ENCODE measurements around the gene ANKS1A. TPM values are rescaled to one million over a fixed set of nuclear protein-coding genes. Genes with fewer than 3 reads are reported as not detected.

Gene ANKS1A
- total RNA-seq, 1 experiment from 2014 or later: 35.0 TPM

DNA sequence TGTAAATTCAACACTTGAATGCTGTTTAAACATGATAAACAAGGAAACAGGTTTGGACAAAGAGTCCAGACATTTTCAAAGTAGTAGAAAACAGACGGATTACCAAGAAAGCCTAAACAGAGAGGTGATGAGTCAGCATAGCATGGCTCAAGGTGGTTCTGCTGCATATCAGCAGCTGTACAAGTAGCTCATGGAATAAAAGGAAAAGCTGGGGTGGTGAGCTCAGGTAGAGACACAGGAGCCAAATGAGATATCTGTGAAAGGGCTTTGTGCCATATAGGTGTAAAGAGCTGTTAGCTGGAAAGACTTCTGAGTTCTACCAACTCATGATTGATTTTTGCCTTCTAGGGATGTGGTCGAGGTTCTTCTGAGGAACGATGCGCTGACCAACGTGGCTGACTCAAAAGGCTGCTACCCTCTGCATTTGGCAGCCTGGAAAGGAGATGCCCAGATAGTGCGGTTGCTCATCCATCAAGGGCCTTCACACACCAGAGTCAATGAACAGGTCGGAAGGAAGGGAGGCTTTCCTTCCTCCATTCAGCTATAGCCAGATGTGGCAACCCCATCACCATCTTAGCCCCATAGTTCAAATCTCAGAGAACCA is 80.7 kb downstream of the ANKS1A start (continued):
- TF ChIP-seq, protein P1, sequence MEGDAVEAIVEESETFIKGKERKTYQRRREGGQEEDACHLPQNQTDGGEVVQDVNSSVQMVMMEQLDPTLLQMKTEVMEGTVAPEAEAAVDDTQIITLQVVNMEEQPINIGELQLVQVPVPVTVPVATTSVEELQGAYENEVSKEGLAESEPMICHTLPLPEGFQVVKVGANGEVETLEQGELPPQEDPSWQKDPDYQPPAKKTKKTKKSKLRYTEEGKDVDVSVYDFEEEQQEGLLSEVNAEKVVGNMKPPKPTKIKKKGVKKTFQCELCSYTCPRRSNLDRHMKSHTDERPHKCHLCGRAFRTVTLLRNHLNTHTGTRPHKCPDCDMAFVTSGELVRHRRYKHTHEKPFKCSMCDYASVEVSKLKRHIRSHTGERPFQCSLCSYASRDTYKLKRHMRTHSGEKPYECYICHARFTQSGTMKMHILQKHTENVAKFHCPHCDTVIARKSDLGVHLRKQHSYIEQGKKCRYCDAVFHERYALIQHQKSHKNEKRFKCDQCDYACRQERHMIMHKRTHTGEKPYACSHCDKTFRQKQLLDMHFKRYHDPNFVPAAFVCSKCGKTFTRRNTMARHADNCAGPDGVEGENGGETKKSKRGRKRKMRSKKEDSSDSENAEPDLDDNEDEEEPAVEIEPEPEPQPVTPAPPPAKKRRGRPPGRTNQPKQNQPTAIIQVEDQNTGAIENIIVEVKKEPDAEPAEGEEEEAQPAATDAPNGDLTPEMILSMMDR (IDR thresholded peaks at IDR 0.05): no peak
- no peak for TF ChIP-seq TP53 (CRISPR knock-in tag; IDR thresholded peaks at IDR 0.05)

DNA sequence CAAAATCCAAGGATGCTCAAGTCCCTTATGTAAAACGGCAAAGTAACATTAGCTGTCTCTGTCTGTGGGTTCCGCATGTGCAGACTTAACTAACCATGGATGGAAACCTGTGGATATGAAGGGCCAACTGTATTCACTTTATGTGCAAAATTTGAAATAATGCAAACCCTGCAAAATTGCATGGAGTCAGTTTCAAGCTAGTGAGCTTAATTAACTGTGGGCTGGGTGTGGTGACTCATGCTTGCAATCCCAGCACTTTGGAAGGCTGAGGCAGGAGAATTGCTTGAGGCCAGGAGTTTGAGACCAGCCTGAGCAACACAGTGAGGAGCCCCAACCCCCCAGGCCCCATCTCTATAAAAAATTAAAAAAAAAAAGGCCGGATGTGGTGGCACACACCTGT is 81.4 kb downstream of the ANKS1A start:
- Mint-ChIP-seq H3K36me3 (peaks cover 10% of the 10 kb centered on the region; the same call in 1 of the 2 replicates), H3K9me3 (no peaks in the 10 kb centered on the region), H3K27ac (no peak overlapping the region), H3K4me1 (no peaks in the 10 kb centered on the region), H3K27me3 (ENCODE audit: low read depth) (no peaks in the 10 kb centered on the region), H3K4me3 (no peak overlapping the region)
- no peak for ATAC-seq
- ChIA-PET CTCF (no interaction called here), POLR2A (no interaction called here)
- TF ChIP-seq ZNF232 (CRISPR knock-in tag; IDR thresholded peaks at IDR 0.05) (no peak), NFYB (CRISPR knock-in tag; conservative IDR thresholded peaks at IDR 0.05; ENCODE audit: low read depth) (no peak), ZNF317 (CRISPR knock-in tag; IDR thresholded peaks at IDR 0.05; ENCODE audit: borderline replicate concordance, low read depth) (no peak), FOXP1 (CRISPR knock-in tag; IDR thresholded peaks at IDR 0.05; ENCODE audit: borderline replicate concordance) (no peak), NR2C2 (CRISPR knock-in tag; IDR thresholded peaks at IDR 0.05) (no peak), ZNF416 (CRISPR knock-in tag; IDR thresholded peaks at IDR 0.05) (no peak), ZNF121 (CRISPR knock-in tag; IDR thresholded peaks at IDR 0.05) (no peak), RELA (CRISPR knock-in tag; IDR thresholded peaks at IDR 0.05; ENCODE audit: borderline replicate concordance) (no peak), ZBTB21 (CRISPR knock-in tag; IDR thresholded peaks at IDR 0.05; ENCODE audit: borderline replicate concordance) (no peak), TEAD4 (CRISPR knock-in tag; IDR thresholded peaks at IDR 0.05) (no peak)
- TF ChIP-seq, protein P2, sequence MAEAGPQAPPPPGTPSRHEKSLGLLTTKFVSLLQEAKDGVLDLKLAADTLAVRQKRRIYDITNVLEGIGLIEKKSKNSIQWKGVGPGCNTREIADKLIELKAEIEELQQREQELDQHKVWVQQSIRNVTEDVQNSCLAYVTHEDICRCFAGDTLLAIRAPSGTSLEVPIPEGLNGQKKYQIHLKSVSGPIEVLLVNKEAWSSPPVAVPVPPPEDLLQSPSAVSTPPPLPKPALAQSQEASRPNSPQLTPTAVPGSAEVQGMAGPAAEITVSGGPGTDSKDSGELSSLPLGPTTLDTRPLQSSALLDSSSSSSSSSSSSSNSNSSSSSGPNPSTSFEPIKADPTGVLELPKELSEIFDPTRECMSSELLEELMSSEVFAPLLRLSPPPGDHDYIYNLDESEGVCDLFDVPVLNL (CRISPR knock-in tag; IDR thresholded peaks at IDR 0.05; ENCODE audit: borderline replicate concordance, low read depth): no peak
- TF ChIP-seq, protein P3, sequence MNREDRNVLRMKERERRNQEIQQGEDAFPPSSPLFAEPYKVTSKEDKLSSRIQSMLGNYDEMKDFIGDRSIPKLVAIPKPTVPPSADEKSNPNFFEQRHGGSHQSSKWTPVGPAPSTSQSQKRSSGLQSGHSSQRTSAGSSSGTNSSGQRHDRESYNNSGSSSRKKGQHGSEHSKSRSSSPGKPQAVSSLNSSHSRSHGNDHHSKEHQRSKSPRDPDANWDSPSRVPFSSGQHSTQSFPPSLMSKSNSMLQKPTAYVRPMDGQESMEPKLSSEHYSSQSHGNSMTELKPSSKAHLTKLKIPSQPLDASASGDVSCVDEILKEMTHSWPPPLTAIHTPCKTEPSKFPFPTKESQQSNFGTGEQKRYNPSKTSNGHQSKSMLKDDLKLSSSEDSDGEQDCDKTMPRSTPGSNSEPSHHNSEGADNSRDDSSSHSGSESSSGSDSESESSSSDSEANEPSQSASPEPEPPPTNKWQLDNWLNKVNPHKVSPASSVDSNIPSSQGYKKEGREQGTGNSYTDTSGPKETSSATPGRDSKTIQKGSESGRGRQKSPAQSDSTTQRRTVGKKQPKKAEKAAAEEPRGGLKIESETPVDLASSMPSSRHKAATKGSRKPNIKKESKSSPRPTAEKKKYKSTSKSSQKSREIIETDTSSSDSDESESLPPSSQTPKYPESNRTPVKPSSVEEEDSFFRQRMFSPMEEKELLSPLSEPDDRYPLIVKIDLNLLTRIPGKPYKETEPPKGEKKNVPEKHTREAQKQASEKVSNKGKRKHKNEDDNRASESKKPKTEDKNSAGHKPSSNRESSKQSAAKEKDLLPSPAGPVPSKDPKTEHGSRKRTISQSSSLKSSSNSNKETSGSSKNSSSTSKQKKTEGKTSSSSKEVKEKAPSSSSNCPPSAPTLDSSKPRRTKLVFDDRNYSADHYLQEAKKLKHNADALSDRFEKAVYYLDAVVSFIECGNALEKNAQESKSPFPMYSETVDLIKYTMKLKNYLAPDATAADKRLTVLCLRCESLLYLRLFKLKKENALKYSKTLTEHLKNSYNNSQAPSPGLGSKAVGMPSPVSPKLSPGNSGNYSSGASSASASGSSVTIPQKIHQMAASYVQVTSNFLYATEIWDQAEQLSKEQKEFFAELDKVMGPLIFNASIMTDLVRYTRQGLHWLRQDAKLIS (CRISPR knock-in tag; IDR thresholded peaks at IDR 0.05; ENCODE audit: borderline replicate concordance): no peak
- TF ChIP-seq, protein P4, sequence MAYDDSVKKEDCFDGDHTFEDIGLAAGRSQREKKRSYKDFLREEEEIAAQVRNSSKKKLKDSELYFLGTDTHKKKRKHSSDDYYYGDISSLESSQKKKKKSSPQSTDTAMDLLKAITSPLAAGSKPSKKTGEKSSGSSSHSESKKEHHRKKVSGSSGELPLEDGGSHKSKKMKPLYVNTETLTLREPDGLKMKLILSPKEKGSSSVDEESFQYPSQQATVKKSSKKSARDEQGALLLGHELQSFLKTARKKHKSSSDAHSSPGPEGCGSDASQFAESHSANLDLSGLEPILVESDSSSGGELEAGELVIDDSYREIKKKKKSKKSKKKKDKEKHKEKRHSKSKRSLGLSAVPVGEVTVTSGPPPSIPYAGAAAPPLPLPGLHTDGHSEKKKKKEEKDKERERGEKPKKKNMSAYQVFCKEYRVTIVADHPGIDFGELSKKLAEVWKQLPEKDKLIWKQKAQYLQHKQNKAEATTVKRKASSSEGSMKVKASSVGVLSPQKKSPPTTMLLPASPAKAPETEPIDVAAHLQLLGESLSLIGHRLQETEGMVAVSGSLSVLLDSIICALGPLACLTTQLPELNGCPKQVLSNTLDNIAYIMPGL (CRISPR knock-in tag; IDR thresholded peaks at IDR 0.05): no peak
- TF ChIP-seq, protein P5, sequence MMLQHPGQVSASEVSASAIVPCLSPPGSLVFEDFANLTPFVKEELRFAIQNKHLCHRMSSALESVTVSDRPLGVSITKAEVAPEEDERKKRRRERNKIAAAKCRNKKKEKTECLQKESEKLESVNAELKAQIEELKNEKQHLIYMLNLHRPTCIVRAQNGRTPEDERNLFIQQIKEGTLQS (CRISPR knock-in tag; conservative IDR thresholded peaks at IDR 0.05): no peak
- TF ChIP-seq, protein P6, sequence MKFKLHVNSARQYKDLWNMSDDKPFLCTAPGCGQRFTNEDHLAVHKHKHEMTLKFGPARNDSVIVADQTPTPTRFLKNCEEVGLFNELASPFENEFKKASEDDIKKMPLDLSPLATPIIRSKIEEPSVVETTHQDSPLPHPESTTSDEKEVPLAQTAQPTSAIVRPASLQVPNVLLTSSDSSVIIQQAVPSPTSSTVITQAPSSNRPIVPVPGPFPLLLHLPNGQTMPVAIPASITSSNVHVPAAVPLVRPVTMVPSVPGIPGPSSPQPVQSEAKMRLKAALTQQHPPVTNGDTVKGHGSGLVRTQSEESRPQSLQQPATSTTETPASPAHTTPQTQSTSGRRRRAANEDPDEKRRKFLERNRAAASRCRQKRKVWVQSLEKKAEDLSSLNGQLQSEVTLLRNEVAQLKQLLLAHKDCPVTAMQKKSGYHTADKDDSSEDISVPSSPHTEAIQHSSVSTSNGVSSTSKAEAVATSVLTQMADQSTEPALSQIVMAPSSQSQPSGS (CRISPR knock-in tag; IDR thresholded peaks at IDR 0.05; ENCODE audit: borderline replicate concordance, low read depth): no peak
- TF ChIP-seq, protein P7, sequence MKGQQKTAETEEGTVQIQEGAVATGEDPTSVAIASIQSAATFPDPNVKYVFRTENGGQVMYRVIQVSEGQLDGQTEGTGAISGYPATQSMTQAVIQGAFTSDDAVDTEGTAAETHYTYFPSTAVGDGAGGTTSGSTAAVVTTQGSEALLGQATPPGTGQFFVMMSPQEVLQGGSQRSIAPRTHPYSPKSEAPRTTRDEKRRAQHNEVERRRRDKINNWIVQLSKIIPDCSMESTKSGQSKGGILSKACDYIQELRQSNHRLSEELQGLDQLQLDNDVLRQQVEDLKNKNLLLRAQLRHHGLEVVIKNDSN (CRISPR knock-in tag; IDR thresholded peaks at IDR 0.05): no peak
- no peak for DNase-seq (ENCODE audit: low spot score)

Data from WTC11 (cell line).